ENCODE measurements around the gene TGM6. TPM values are rescaled to one million over a fixed set of nuclear protein-coding genes. Genes with fewer than 3 reads are reported as not detected.

The TGM6 gene
- polyA plus RNA-seq, 1 donor (not counting 4 experiments of a cell fraction or from before 2014, with no cell fraction given) = not detected

DNA sequence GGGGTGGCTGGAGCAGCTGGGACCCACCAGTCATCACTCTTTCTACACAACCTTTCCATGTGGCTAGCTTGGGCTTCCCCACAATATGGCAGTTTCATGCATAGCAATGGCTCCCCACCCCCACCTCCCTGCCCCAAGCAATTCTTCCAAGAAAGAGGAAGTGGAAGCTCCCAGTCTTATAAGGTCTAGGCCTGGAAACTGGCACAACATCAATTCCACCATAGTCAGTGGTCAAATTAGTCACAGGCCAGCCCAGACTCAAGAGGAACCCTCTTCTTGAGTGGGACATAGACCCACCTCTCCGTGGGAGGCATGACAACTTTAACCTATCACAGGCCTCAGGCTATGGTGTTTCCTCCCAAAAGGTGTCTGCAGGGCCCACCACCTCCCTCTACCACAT is 17.7 kb downstream of the TGM6 start:
- no peaks in the 10 kb centered on the region for H3K36me3 ChIP-seq (ENCODE audit: control insufficient read depth in 2 of 2, extremely low read depth in 1 of 2, insufficient read depth in 2 of 2, low read length in 2 of 2)
- TF ChIP-seq, protein P1, sequence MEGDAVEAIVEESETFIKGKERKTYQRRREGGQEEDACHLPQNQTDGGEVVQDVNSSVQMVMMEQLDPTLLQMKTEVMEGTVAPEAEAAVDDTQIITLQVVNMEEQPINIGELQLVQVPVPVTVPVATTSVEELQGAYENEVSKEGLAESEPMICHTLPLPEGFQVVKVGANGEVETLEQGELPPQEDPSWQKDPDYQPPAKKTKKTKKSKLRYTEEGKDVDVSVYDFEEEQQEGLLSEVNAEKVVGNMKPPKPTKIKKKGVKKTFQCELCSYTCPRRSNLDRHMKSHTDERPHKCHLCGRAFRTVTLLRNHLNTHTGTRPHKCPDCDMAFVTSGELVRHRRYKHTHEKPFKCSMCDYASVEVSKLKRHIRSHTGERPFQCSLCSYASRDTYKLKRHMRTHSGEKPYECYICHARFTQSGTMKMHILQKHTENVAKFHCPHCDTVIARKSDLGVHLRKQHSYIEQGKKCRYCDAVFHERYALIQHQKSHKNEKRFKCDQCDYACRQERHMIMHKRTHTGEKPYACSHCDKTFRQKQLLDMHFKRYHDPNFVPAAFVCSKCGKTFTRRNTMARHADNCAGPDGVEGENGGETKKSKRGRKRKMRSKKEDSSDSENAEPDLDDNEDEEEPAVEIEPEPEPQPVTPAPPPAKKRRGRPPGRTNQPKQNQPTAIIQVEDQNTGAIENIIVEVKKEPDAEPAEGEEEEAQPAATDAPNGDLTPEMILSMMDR (optimal IDR thresholded peaks at IDR 0.05 in 1 of 3, IDR thresholded peaks at IDR 0.05 in 1 of 3, conservative IDR thresholded peaks at IDR 0.05 in 1 of 3; ENCODE audit: extremely low read depth in 1 of 3, insufficient read depth in 2 of 3, low read length in 3 of 3) = no peak
- no peak for TF ChIP-seq EZH2 (IDR thresholded peaks at IDR 0.05; ENCODE audit: low read length)
- H2AFZ ChIP-seq (ENCODE audit: control insufficient read depth, low read length) = no peak overlapping the region
- no peaks in the 10 kb centered on the region for H3K27me3 ChIP-seq (ENCODE audit: control insufficient read depth, extremely low read depth, insufficient read depth, low read length)
- no peaks in the 10 kb centered on the region for H3K9me1 ChIP-seq (ENCODE audit: control insufficient read depth, extremely low read depth, insufficient read depth, low read length)
- FAIRE-seq = no peak
- H3K79me2 ChIP-seq (ENCODE audit: control insufficient read depth, insufficient read depth, low read length) = no peaks in the 10 kb centered on the region
- peaks cover 3% of the 10 kb centered on the region for H3K9me3 ChIP-seq (ENCODE audit: control insufficient read depth, low read depth, low read length)
- H3K4me1 ChIP-seq (ENCODE audit: control insufficient read depth, extremely low read depth, insufficient read depth, low read length) = no peaks in the 10 kb centered on the region
- dilution Hi-C loops (cut with MboI; ENCODE audit: extremely low pct_ligation_motif_present, low sequenced_read_pairs) = no loop called here
- no peak overlapping the region for H3K4me2 ChIP-seq (ENCODE audit: control insufficient read depth, extremely low read depth, insufficient read depth, low read depth, low read length)
- no peak overlapping the region for H3K4me3 ChIP-seq (ENCODE audit: control insufficient read depth in 2 of 3, extremely low read depth in 1 of 3, insufficient read depth in 2 of 3, low read depth in 1 of 3, low read length in 3 of 3)
- H4K20me1 ChIP-seq (ENCODE audit: control insufficient read depth, extremely low read depth, insufficient read depth, low read length) = no peaks in the 10 kb centered on the region
- no peak overlapping the region for H3K9ac ChIP-seq (ENCODE audit: control insufficient read depth, extremely low read depth, insufficient read depth, low read length)
- H3K27ac ChIP-seq (ENCODE audit: control insufficient read depth, insufficient read depth, low read length) = no peak overlapping the region
- DNase-seq (ENCODE audit: low read depth, low spot score) = no peak

DNA sequence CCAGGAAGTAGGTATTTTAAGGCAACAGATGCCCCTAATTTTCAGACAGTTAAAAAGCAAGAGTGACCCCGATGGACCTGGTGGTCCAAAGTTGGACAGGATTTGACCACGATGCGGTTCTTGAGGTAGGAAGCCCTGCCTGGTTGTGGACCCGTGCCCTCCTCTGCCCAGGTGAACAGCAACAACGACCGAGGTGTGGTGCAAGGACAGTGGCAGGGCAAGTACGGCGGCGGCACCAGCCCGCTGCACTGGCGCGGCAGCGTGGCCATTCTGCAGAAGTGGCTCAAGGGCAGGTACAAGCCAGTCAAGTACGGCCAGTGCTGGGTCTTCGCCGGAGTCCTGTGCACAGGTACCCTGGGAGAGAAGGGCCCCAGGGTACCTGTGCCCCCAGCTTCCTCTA is 18.7 kb downstream of the TGM6 start:
- DNase-seq (ENCODE audit: low read depth, low spot score) (no peak), FAIRE-seq (no peak)
- Histone ChIP-seq H3K27me3 (ENCODE audit: control insufficient read depth, extremely low read depth, insufficient read depth, low read length) (no peaks in the 10 kb centered on the region), H4K20me1 (ENCODE audit: control insufficient read depth, extremely low read depth, insufficient read depth, low read length) (no peaks in the 10 kb centered on the region), H3K4me1 (ENCODE audit: control insufficient read depth, extremely low read depth, insufficient read depth, low read length) (no peaks in the 10 kb centered on the region), H2AFZ (ENCODE audit: control insufficient read depth, low read length) (no peak overlapping the region), H3K9ac (ENCODE audit: control insufficient read depth, extremely low read depth, insufficient read depth, low read length) (no peak overlapping the region), H3K9me3 (ENCODE audit: control insufficient read depth, low read depth, low read length) (peaks cover 3% of the 10 kb centered on the region), H3K4me3 (ENCODE audit: control insufficient read depth in 2 of 3, extremely low read depth in 1 of 3, insufficient read depth in 2 of 3, low read depth in 1 of 3, low read length in 3 of 3) (no peak overlapping the region), H3K4me2 (ENCODE audit: control insufficient read depth, extremely low read depth, insufficient read depth, low read depth, low read length) (no peak overlapping the region), H3K9me1 (ENCODE audit: control insufficient read depth, extremely low read depth, insufficient read depth, low read length) (no peaks in the 10 kb centered on the region), H3K27ac (ENCODE audit: control insufficient read depth, insufficient read depth, low read length) (no peak overlapping the region), H3K36me3 (ENCODE audit: control insufficient read depth in 2 of 2, extremely low read depth in 1 of 2, insufficient read depth in 2 of 2, low read length in 2 of 2) (no peaks in the 10 kb centered on the region), H3K79me2 (ENCODE audit: control insufficient read depth, insufficient read depth, low read length) (no peaks in the 10 kb centered on the region)
- dilution Hi-C loops (cut with MboI; ENCODE audit: extremely low pct_ligation_motif_present, low sequenced_read_pairs) = no loop called here
- TF ChIP-seq EZH2 (IDR thresholded peaks at IDR 0.05; ENCODE audit: low read length) = no peak
- TF ChIP-seq, protein P1 (optimal IDR thresholded peaks at IDR 0.05 in 1 of 3, IDR thresholded peaks at IDR 0.05 in 1 of 3, conservative IDR thresholded peaks at IDR 0.05 in 1 of 3; ENCODE audit: extremely low read depth in 1 of 3, insufficient read depth in 2 of 3, low read length in 3 of 3) = no peak

Data from keratinocyte (primary cell).